ENCODE results near the gene ATE1.

The ATE1 gene

DNA sequence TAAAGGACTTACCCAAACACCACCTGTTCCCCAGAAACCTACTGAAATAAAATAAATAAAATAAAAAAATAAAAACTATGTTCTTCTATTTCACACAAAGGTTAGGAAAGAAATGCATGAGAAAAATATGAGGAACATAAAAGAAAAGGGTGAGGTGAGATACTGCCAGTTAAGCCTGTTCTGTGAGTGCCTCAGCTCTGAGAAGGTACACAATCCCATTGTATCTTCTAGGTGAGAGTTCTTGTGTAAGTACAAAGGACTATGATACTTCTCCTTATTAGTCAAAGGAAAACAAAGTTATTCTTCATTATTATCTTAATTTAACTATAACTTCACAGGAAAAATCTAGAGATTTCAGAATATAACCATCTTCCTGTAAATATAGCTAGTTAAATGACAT is 86.0 kb downstream of the ATE1 start:
- no peak for DNase-seq (ENCODE audit: low read depth)
- H3K4me3 ChIP-seq (ENCODE audit: low read depth, low read length): no peak overlapping the region
- no peak for TF ChIP-seq CTCF (IDR thresholded peaks at IDR 0.05; ENCODE audit: low read depth, low read length)
- TF ChIP-seq POLR2A (IDR thresholded peaks at IDR 0.05; ENCODE audit: extremely low read depth, insufficient read length): no peak
- TF ChIP-seq MYC (IDR thresholded peaks at IDR 0.05; ENCODE audit: low read depth, low read length): no peak
- TF ChIP-seq, protein P1, sequence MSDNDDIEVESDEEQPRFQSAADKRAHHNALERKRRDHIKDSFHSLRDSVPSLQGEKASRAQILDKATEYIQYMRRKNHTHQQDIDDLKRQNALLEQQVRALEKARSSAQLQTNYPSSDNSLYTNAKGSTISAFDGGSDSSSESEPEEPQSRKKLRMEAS (IDR thresholded peaks at IDR 0.05; ENCODE audit: low read depth, low read length): no peak

DNA sequence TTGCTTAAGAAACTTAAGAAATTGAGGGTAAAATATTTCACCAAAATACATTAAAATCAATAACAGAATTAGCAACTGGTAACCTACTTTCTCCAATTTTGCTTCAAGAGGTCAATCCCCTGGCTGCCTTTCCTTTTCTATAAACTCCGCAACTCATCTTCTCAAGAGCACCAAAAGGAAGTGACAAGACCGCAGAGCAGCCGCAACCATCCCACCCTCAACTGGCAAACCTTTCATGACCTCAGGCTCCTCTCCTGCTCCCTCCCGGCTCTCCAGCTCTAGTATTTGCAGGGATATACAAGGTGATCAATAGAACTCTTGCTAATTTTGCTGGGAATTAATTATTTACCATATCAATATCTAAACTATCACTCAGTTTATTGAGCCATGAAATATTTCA is 88.9 kb downstream of the ATE1 start:
- peak; percentile 94 for DNase-seq (ENCODE audit: low read depth)
- no peak for TF ChIP-seq CTCF (IDR thresholded peaks at IDR 0.05; ENCODE audit: low read depth, low read length)
- TF ChIP-seq, protein P1 (IDR thresholded peaks at IDR 0.05; ENCODE audit: low read depth, low read length): no peak
- no peak for TF ChIP-seq POLR2A (IDR thresholded peaks at IDR 0.05; ENCODE audit: extremely low read depth, insufficient read length)
- peak; percentile 41 for TF ChIP-seq MYC (IDR thresholded peaks at IDR 0.05; ENCODE audit: low read depth, low read length)

DNA sequence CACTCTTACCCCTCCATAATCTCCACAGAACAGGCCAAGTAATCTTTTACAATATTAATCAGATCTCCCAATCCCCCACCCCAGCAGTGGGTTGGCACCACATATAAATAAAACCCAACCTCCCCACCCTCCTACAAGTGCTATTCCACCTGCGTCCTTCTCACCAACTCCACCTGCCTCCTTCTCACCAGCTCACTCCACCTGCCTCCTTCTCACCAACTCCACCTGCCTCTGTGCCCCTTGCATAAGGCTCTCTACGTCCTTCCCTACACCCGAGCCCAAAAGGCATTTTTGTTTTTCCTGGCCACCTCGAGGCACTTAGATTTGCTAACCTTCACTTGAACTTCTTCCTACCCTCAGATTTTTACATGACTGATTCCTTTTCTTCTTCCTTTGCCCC is 89.7 kb downstream of the ATE1 start:
- peak; percentile 35 for DNase-seq (ENCODE audit: low read depth)
- no peak for TF ChIP-seq MYC (IDR thresholded peaks at IDR 0.05; ENCODE audit: low read depth, low read length)
- TF ChIP-seq CTCF (IDR thresholded peaks at IDR 0.05; ENCODE audit: low read depth, low read length): no peak
- TF ChIP-seq, protein P1 (IDR thresholded peaks at IDR 0.05; ENCODE audit: low read depth, low read length): no peak
- no peak for TF ChIP-seq POLR2A (IDR thresholded peaks at IDR 0.05; ENCODE audit: extremely low read depth, insufficient read length)
- H3K4me3 ChIP-seq (ENCODE audit: low read depth, low read length): peak overlapping the region; percentile 18

More for the DNA sequence above, 88.9 kb downstream of the ATE1 start:
- H3K4me3 ChIP-seq (ENCODE audit: low read depth, low read length): peak overlapping the region; percentile 4

GRCh38 chr10:121836171-121836570 is 91.7 kb downstream of the ATE1 start:
- H3K4me3 ChIP-seq (ENCODE audit: low read depth, low read length): no peak overlapping the region
- TF ChIP-seq, protein P1 (IDR thresholded peaks at IDR 0.05; ENCODE audit: low read depth, low read length): no peak
- no peak for TF ChIP-seq MYC (IDR thresholded peaks at IDR 0.05; ENCODE audit: low read depth, low read length)
- no peak for DNase-seq (ENCODE audit: low read depth)

GRCh38 chr10:121835376-121835775 is 92.5 kb downstream of the ATE1 start:
- TF ChIP-seq, protein P1 (IDR thresholded peaks at IDR 0.05; ENCODE audit: low read depth, low read length): no peak
- TF ChIP-seq MYC (IDR thresholded peaks at IDR 0.05; ENCODE audit: low read depth, low read length): no peak
- TF ChIP-seq CTCF (IDR thresholded peaks at IDR 0.05; ENCODE audit: low read depth, low read length): no peak
- no peak for TF ChIP-seq POLR2A (IDR thresholded peaks at IDR 0.05; ENCODE audit: extremely low read depth, insufficient read length)
- H3K4me3 ChIP-seq (ENCODE audit: low read depth, low read length): no peak overlapping the region
- no peak for DNase-seq (ENCODE audit: low read depth)

GRCh38 chr10:121834757-121835156 is 93.1 kb downstream of the ATE1 start:
- DNase-seq (ENCODE audit: low read depth): no peak

More at GRCh38 chr10:121834757-121835156, 93.1 kb downstream of the ATE1 start:
- TF ChIP-seq, protein P1 (IDR thresholded peaks at IDR 0.05; ENCODE audit: low read depth, low read length): no peak
- TF ChIP-seq POLR2A (IDR thresholded peaks at IDR 0.05; ENCODE audit: extremely low read depth, insufficient read length) (no peak), MYC (IDR thresholded peaks at IDR 0.05; ENCODE audit: low read depth, low read length) (no peak), CTCF (IDR thresholded peaks at IDR 0.05; ENCODE audit: low read depth, low read length) (no peak)
- H3K4me3 ChIP-seq (ENCODE audit: low read depth, low read length): no peak overlapping the region
